Ovary (tissue), 3 donors: Measurements from ENCODE around the gene SPG7.

Experiments
- EP300 ChIP-seq: sonication (generic); formaldehyde crosslinking; IDR thresholded peaks from one replicate; pipeline ENCODE4 v1.6.1; 2017; ENCODE audit warnings: antibody characterized with exemption
- POLR2A ChIP-seq: fragments of 450-650 bp; IDR thresholded peaks from one replicate; pipeline ENCODE4 v1.6.1; 2017; ENCODE audit warnings: antibody characterized with exemption, mild to moderate bottlenecking, moderate library complexity
- TF ChIP-seq, protein P1 (sequence below), 3 donors: fragments of 450-650 bp in 2 of 3; fragments of 200-600 bp in 1 of 3; IDR thresholded peaks; one replicate each; pipeline versions ENCODE4 v1.5.1 to v1.8.0; 2016 to 2022; ENCODE audit warnings: antibody characterized with exemption in 3 of 3, mild to moderate bottlenecking in 1 of 3
- donor health status: DM: no; HTN: no; CAD: no.

DNA sequence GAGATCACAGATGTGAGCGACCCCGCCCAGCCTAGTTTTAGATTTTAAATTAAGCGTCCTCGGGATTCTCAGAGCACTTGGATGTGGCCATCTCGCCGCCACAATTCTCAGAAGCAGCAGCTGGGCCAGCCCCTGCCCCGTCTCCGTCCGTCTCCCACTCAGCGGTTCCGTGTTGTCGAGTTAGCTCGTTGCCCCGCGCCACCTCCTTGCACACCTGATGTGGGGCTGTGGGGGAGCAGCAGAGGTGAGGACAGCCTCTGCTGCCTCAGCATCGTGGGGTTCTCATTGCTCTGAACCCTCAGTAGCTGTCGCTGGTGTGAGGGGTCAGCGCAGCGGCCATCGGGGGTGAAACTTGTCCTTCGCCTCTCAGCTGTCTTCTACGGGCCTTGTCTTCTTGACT is 44.1 kb downstream of the SPG7 start:
- TF ChIP-seq, protein P1, sequence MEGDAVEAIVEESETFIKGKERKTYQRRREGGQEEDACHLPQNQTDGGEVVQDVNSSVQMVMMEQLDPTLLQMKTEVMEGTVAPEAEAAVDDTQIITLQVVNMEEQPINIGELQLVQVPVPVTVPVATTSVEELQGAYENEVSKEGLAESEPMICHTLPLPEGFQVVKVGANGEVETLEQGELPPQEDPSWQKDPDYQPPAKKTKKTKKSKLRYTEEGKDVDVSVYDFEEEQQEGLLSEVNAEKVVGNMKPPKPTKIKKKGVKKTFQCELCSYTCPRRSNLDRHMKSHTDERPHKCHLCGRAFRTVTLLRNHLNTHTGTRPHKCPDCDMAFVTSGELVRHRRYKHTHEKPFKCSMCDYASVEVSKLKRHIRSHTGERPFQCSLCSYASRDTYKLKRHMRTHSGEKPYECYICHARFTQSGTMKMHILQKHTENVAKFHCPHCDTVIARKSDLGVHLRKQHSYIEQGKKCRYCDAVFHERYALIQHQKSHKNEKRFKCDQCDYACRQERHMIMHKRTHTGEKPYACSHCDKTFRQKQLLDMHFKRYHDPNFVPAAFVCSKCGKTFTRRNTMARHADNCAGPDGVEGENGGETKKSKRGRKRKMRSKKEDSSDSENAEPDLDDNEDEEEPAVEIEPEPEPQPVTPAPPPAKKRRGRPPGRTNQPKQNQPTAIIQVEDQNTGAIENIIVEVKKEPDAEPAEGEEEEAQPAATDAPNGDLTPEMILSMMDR (IDR thresholded peaks at IDR 0.05): no peak
- no peak for TF ChIP-seq EP300
- no peak for TF ChIP-seq POLR2A
